Peyer's patch (tissue), 4 donors: ENCODE results near the gene PHF3. TPM values are rescaled to one million over a fixed set of nuclear protein-coding genes. Genes with fewer than 3 reads are reported as not detected.
A peak's percentile ranks its signal among the peaks of the same experiment; 100 is the strongest.

ENCODE experiments used
- DNase-seq, 3 donors: peaks; one replicate each; pipeline ENCODE4 v3.0.0-alpha.2; 2017 to 2019
- H3K27ac ChIP-seq, 4 donors: fragments of 200-600 bp; sonication (generic); one replicate each; pipeline ENCODE4 v1.5.1; 2016 to 2019
- H3K27me3 ChIP-seq, 2 donors: fragments of 200-600 bp; sonication (generic); one replicate each; pipeline ENCODE4 v1.5.1; 2019
- H3K36me3 ChIP-seq, 3 donors: fragments of 200-600 bp; sonication (generic); one replicate each; pipeline ENCODE4 v1.5.1; 2016 to 2019
- H3K4me1 ChIP-seq, 4 donors: fragments of 200-600 bp; sonication (generic); one replicate each; pipeline ENCODE4 v1.5.1; 2016 to 2019
- H3K4me3 ChIP-seq, 4 donors: fragments of 200-600 bp; sonication (generic); 1 replicate in 3 of 4; 2 replicates in 1 of 4; pipeline ENCODE4 v1.5.1; 2016 to 2019; ENCODE audit warnings: mild to moderate bottlenecking in 1 of 4
- H3K9me3 ChIP-seq, 4 donors: fragments of 200-600 bp; sonication (generic); one replicate each; pipeline ENCODE4 v1.5.1; 2016 to 2019; ENCODE audit warnings: mild to moderate bottlenecking in 1 of 4
- POLR2A ChIP-seq, 2 donors: fragments of 450-650 bp; IDR thresholded peaks; one replicate each; pipeline ENCODE4 v1.5.1; 2017; ENCODE audit warnings: antibody characterized with exemption in 2 of 2, mild to moderate bottlenecking in 2 of 2, moderate library complexity in 2 of 2
- total RNA-seq, 4 donors: library from RNA; depleted of rRNA; stranded (reverse); fragments of >200 nt; gene quantifications; one replicate each; pipeline ENCODE4 v1.1.0, GENCODE V29; 2016
- TF ChIP-seq, protein P1 (sequence below), 6 experiments: fragments of 450-650 bp in 4 of 6; fragments of 200-600 bp in 2 of 6; sonication (generic) in 1 of 6; IDR thresholded peaks; one replicate each; pipeline ENCODE4 v1.5.1; 2017 to 2019; ENCODE audit warnings: antibody characterized with exemption in 6 of 6, mild to moderate bottlenecking in 3 of 6, moderate library complexity in 1 of 6

Gene PHF3
- total RNA-seq, 4 donors from 2014 or later, result 62.1 to 150 (median 78.2) TPM

DNA sequence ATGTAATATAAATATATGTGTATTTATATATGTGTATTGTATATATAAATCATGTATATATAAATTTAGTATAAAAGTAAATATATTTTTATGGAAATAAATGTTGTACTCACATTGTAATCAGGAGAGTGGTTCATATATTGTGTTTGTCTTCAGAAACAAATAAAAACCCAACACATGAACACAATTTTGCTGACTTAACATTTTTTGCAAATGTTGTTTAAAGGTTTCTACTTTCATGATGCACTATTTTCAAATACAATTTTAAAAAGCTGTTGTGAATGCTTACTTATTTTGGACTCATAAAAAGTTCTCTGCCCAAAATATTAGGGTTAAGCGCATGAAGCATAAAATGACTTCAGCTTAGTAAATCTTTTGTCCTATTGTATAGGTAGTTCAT is 24.0 kb upstream of the PHF3 start:
- H3K36me3 ChIP-seq, result no peaks in the 10 kb centered on the region
- DNase-seq, result no peak
- no peak overlapping the region for H3K27ac ChIP-seq
- H3K4me3 ChIP-seq, result no peak overlapping the region
- no peak for TF ChIP-seq POLR2A (IDR thresholded peaks at IDR 0.05)
- H3K9me3 ChIP-seq, result no peaks in the 10 kb centered on the region
- H3K27me3 ChIP-seq, result no peaks in the 10 kb centered on the region
- H3K4me1 ChIP-seq, result no peaks in the 10 kb centered on the region

DNA sequence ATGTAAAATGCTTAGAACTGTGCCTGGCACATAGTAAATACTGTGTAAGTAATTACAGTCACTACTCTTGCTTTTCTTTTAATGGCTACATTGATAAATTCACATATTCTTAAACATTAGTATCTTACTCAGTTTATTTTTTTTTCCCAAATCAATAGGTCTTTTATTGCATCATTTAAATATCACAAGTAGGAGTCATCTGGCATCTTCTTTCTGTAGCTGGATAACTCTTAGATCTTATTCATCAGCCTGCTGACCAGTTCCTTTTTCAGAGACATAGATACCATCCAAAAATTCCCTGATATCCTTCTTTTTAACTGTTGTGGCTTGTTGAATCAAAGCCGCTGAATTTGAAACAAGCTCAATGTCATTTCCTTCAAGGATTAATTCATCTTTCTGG is 20.0 kb upstream of the PHF3 start:
- no peaks in the 10 kb centered on the region for H3K36me3 ChIP-seq
- H3K27me3 ChIP-seq, result no peaks in the 10 kb centered on the region
- no peak overlapping the region for H3K27ac ChIP-seq
- no peaks in the 10 kb centered on the region for H3K9me3 ChIP-seq
- no peaks in the 10 kb centered on the region for H3K4me1 ChIP-seq
- TF ChIP-seq POLR2A (IDR thresholded peaks at IDR 0.05), result no peak
- TF ChIP-seq, protein P1, sequence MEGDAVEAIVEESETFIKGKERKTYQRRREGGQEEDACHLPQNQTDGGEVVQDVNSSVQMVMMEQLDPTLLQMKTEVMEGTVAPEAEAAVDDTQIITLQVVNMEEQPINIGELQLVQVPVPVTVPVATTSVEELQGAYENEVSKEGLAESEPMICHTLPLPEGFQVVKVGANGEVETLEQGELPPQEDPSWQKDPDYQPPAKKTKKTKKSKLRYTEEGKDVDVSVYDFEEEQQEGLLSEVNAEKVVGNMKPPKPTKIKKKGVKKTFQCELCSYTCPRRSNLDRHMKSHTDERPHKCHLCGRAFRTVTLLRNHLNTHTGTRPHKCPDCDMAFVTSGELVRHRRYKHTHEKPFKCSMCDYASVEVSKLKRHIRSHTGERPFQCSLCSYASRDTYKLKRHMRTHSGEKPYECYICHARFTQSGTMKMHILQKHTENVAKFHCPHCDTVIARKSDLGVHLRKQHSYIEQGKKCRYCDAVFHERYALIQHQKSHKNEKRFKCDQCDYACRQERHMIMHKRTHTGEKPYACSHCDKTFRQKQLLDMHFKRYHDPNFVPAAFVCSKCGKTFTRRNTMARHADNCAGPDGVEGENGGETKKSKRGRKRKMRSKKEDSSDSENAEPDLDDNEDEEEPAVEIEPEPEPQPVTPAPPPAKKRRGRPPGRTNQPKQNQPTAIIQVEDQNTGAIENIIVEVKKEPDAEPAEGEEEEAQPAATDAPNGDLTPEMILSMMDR (IDR thresholded peaks at IDR 0.05), result no peak
- DNase-seq, result no peak
- no peak overlapping the region for H3K4me3 ChIP-seq

DNA sequence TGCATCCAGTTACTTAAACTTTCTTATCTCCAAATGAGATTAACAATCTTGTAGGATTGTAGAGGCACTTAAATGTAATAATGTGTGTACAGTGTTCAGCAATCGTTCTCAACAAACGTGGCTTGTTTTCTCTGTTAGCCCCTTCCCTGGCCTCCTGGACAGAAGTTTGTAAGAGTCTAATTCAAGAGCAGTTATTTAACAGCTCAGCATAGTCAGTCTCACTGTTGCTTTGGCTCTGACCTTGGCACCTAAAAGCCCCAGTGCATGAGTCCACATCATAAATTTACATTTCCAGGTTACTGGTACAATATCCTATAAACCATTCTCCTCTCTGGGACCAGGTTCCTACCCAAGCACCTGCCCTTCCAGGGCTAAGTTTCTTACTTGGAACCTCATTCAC is 11.5 kb upstream of the PHF3 start:
- Histone ChIP-seq H3K27ac (no peak overlapping the region), H3K27me3 (no peaks in the 10 kb centered on the region), H3K4me3 (no peak overlapping the region), H3K9me3 (no peaks in the 10 kb centered on the region), H3K4me1 (no peaks in the 10 kb centered on the region), H3K36me3 (no peaks in the 10 kb centered on the region)
- DNase-seq, result no peak
- no peak for TF ChIP-seq POLR2A (IDR thresholded peaks at IDR 0.05)
- TF ChIP-seq, protein P1 (IDR thresholded peaks at IDR 0.05), result no peak

DNA sequence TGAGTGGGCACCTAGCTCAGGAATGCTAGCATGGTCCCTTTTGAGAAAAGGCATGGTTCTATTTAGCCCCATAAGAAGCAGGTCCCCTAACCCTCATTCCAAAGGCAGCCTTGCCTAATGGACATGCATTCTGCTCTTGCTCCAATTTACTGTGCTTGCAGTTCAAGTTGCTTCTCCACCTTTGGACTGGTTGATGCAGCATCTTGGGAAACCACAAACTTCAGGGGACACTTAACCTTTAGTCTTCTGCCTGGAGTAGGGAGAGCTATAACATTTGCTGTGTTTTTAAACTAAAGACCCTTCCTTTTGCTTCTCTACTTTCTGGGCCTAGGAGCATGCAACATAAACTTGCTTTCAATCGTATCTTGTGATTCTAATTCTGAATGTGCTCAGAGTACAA is 5.1 kb upstream of the PHF3 start:
- Histone ChIP-seq H3K36me3 (no peaks in the 10 kb centered on the region), H3K9me3 (no peaks in the 10 kb centered on the region), H3K27me3 (no peaks in the 10 kb centered on the region), H3K27ac (no peak overlapping the region), H3K4me1 (no peaks in the 10 kb centered on the region), H3K4me3 (no peak overlapping the region)
- TF ChIP-seq POLR2A (IDR thresholded peaks at IDR 0.05), result no peak
- TF ChIP-seq, protein P1 (IDR thresholded peaks at IDR 0.05), result no peak
- no peak for DNase-seq

DNA sequence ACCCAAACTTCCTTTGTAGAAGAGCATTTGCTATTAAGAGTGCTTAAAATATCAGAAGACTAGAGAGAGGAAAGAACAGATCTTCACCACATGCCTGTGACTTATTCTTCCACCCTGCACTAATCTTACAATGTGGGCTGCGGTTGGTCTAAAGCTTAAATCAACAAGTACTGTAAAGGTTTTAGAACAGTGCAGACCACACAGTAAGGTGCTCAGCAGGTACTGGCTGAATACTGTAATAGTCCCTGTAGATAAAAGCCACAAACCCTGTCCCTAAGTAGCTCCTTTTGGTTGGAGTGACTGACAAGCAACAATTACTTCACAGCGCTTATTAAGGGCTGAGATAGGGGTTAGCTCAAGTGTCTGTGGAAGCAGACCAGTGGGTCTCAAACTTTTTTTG is 972 bp upstream of the PHF3 start:
- no peaks in the 10 kb centered on the region for H3K27me3 ChIP-seq
- H3K4me3 ChIP-seq, result no peak overlapping the region
- no peaks in the 10 kb centered on the region for H3K9me3 ChIP-seq
- no peak for DNase-seq
- peaks cover 0 to 23% (median 4%) of the 10 kb centered on the region in 4 donors for H3K4me1 ChIP-seq
- TF ChIP-seq, protein P1 (IDR thresholded peaks at IDR 0.05), result no peak
- TF ChIP-seq POLR2A (IDR thresholded peaks at IDR 0.05), result no peak
- H3K27ac ChIP-seq, result peak overlapping the region in 2 of 4 donors; percentile 82 to 97
- H3K36me3 ChIP-seq, result no peaks in the 10 kb centered on the region

DNA sequence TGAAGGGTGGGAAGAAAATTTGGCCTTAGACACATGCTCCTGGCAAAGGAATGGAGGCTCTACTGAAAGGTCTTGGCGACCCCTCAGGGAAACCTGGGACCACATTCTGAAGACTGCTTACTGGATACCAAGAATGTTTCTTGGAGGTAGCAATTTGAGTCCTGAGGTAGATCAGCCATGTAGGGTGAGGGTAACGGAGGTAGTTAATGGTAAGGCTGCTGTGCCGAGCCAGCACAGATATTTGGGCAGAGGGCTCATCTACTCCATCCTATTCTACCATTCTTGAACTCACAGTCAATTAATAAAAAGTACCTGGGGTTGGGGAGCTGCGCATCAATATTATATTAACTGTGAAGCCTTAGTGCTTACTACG is 401 bp upstream of the PHF3 start:
- TF ChIP-seq, protein P1 (IDR thresholded peaks at IDR 0.05), result no peak
- TF ChIP-seq POLR2A (IDR thresholded peaks at IDR 0.05), result no peak
- peak overlapping the region; percentile 82 to 98 (median 97) for H3K27ac ChIP-seq
- H3K27me3 ChIP-seq, result no peaks in the 10 kb centered on the region
- no peak for DNase-seq
- H3K36me3 ChIP-seq, result no peaks in the 10 kb centered on the region
- peak overlapping the region; percentile 68 to 96 (median 89) for H3K4me3 ChIP-seq
- peaks cover 0 to 29% (median 4%) of the 10 kb centered on the region in 4 donors for H3K4me1 ChIP-seq
- no peaks in the 10 kb centered on the region for H3K9me3 ChIP-seq
